Measurements from ENCODE around the gene MOGAT2. TPM values are rescaled to one million over a fixed set of nuclear protein-coding genes. Genes with fewer than 3 reads are reported as not detected.

The MOGAT2 gene
- total and polyA plus RNA-seq, 2 of the 13 experiments (the other 11 are each of a cell fraction or from before 2014, with no cell fraction given): 27.2 to 27.8 TPM

DNA sequence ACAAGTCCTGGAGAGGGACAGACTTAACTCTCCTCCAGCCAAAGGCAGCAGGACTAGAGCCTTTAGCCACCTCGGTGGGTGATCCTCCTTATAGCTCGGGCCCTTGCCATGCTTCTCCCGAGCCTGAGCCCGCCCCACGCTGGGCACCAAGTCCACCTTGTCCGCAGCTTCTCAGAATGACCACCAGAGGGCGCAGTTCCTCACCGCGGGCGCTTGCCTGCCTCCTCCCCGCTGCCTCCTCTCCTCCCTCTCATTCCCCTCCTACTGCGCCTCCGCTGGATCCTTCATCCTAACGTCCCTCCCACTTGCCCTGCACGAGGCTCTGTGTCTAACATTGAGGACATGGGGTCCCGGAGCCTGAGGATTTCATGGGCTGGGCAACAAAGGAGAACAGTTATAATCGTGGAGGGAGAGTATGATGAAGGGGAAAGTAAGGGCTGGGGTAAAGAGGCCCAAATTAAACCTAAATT lies 11.3 kb upstream of the MOGAT2 start (continued):
- TF ChIP-seq, protein P1, sequence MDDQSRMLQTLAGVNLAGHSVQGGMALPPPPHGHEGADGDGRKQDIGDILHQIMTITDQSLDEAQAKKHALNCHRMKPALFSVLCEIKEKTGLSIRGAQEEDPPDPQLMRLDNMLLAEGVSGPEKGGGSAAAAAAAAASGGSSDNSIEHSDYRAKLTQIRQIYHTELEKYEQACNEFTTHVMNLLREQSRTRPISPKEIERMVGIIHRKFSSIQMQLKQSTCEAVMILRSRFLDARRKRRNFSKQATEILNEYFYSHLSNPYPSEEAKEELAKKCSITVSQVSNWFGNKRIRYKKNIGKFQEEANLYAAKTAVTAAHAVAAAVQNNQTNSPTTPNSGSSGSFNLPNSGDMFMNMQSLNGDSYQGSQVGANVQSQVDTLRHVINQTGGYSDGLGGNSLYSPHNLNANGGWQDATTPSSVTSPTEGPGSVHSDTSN (CRISPR knock-in tag; IDR thresholded peaks at IDR 0.05; ENCODE audit: borderline replicate concordance): no peak
- TF ChIP-seq GTF2F1 (IDR thresholded peaks at IDR 0.05; ENCODE audit: low read length) (no peak), ISL2 (CRISPR knock-in tag; IDR thresholded peaks at IDR 0.05) (peak; percentile 26; the same call in 1 of the 2 replicates), ZFP36L2 (CRISPR knock-in tag; IDR thresholded peaks at IDR 0.05) (no peak), KAT8 (CRISPR knock-in tag; IDR thresholded peaks at IDR 0.05) (no peak), NFE2L1 (CRISPR knock-in tag; IDR thresholded peaks at IDR 0.05; ENCODE audit: borderline replicate concordance) (no peak), MED1 (CRISPR knock-in tag; IDR thresholded peaks at IDR 0.05) (peak; percentile 42; the same call in 1 of the 2 replicates), NCOA2 (CRISPR knock-in tag; IDR thresholded peaks at IDR 0.05) (0 out of 2 replicates have a peak, but pooled peaks have one; percentile 10), ZSCAN9 (CRISPR knock-in tag; IDR thresholded peaks at IDR 0.05; ENCODE audit: borderline replicate concordance) (no peak), MIER2 (CRISPR knock-in tag; IDR thresholded peaks at IDR 0.05) (no peak), ZNF660 (CRISPR knock-in tag; IDR thresholded peaks at IDR 0.05; ENCODE audit: borderline replicate concordance, low read depth) (no peak), MBNL3 (CRISPR knock-in tag; conservative IDR thresholded peaks at IDR 0.05) (no peak), ZFP82 (CRISPR knock-in tag; IDR thresholded peaks at IDR 0.05; ENCODE audit: borderline replicate concordance) (no peak), ZNF557 (CRISPR knock-in tag; IDR thresholded peaks at IDR 0.05) (no peak), ATRX (CRISPR knock-in tag; IDR thresholded peaks at IDR 0.05; ENCODE audit: borderline replicate concordance) (no peak), ZNF615 (CRISPR knock-in tag; IDR thresholded peaks at IDR 0.05; ENCODE audit: borderline replicate concordance) (no peak), ZNF605 (CRISPR knock-in tag; IDR thresholded peaks at IDR 0.05) (no peak), POGZ (CRISPR knock-in tag; IDR thresholded peaks at IDR 0.05) (peak; percentile 38; the same call in 1 of the 2 replicates), FOSL1 (CRISPR knock-in tag; IDR thresholded peaks at IDR 0.05; ENCODE audit: borderline replicate concordance) (no peak), ETV5 (CRISPR knock-in tag; IDR thresholded peaks at IDR 0.05; ENCODE audit: borderline replicate concordance) (no peak), YEATS2 (CRISPR knock-in tag; IDR thresholded peaks at IDR 0.05; ENCODE audit: borderline replicate concordance) (no peak), FOXC1 (CRISPR knock-in tag; IDR thresholded peaks at IDR 0.05; ENCODE audit: borderline replicate concordance) (peak; percentile 78)
- TF ChIP-seq, protein P2, sequence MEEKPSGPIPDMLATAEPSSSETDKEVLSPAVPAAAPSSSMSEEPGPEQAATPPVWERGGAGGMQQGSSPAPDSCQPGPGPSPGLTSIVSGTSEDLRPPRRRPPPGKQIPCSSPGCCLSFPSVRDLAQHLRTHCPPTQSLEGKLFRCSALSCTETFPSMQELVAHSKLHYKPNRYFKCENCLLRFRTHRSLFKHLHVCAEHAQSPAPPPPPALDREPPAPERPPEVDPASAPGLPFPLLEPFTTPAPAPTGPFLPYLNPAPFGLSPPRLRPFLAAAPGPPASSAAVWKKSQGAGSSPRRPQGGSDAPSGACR (CRISPR knock-in tag; IDR thresholded peaks at IDR 0.05): 0 out of 2 replicates have a peak, but pooled peaks have one; percentile 73
- TF ChIP-seq, protein P3, sequence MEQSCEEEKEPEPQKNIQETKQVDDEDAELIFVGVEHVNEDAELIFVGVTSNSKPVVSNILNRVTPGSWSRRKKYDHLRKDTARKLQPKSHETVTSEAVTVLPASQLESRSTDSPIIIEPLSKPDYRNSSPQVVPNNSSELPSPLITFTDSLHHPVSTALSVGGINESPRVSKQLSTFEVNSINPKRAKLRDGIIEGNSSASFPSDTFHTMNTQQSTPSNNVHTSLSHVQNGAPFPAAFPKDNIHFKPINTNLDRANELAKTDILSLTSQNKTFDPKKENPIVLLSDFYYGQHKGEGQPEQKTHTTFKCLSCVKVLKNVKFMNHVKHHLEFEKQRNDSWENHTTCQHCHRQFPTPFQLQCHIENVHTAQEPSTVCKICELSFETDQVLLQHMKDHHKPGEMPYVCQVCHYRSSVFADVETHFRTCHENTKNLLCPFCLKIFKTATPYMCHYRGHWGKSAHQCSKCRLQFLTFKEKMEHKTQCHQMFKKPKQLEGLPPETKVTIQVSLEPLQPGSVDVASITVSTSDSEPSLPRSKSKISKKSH (CRISPR knock-in tag; IDR thresholded peaks at IDR 0.05; ENCODE audit: borderline replicate concordance): no peak
- TF ChIP-seq, protein P4, sequence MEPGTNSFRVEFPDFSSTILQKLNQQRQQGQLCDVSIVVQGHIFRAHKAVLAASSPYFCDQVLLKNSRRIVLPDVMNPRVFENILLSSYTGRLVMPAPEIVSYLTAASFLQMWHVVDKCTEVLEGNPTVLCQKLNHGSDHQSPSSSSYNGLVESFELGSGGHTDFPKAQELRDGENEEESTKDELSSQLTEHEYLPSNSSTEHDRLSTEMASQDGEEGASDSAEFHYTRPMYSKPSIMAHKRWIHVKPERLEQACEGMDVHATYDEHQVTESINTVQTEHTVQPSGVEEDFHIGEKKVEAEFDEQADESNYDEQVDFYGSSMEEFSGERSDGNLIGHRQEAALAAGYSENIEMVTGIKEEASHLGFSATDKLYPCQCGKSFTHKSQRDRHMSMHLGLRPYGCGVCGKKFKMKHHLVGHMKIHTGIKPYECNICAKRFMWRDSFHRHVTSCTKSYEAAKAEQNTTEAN (CRISPR knock-in tag; conservative IDR thresholded peaks at IDR 0.05): no peak
